ENCODE measurements around the gene ZNF808. TPM values are rescaled to one million over a fixed set of nuclear protein-coding genes. Genes with fewer than 3 reads are reported as not detected.

ZNF808 gene
- 0.03 to 0.65 TPM (median 0.17 TPM) in 4 of 5 replicates, not detected in the other for total RNA-seq (2022; extraction: Qiagen RNA extraction; ENCODE audit: low read depth)

GRCh38 chr19:52527134-52527955 lies at the start of gene ZNF808:
TSS of gene ZNF808 (plus strand) at chr19:52527668. CDS start at chr19:52543285, 15,617 bp downstream.

GRCh38 chr19:52570000-52570861 lies 42.8 kb downstream of the ZNF808 start, which contains the start of gene ZNF701:
TSS of gene ZNF701 (plus strand) at chr19:52570287. CDS start at chr19:52574148, 3,861 bp downstream.

Other genes starting within 250 kb of the ZNF808 start
- gene ZNF480, start 230.5 kb upstream of the ZNF808 start, total RNA-seq (2022; extraction: Qiagen RNA extraction; ENCODE audit: low read depth) = 7.5 to 20.9 TPM (median 18.0 TPM) in 5 replicates
- not detected in 5 replicates for gene ZNF610, start 191.4 kb upstream of the ZNF808 start, total RNA-seq (2022; extraction: Qiagen RNA extraction; ENCODE audit: low read depth)
- 0.89 to 1.4 TPM (median 1.1 TPM) in 5 replicates for gene ZNF880, start 157.7 kb upstream of the ZNF808 start, total RNA-seq (2022; extraction: Qiagen RNA extraction; ENCODE audit: low read depth)
- gene ZNF528, start 129.8 kb upstream of the ZNF808 start, total RNA-seq (2022; extraction: Qiagen RNA extraction; ENCODE audit: low read depth) = 0.15 to 0.50 TPM (median 0.31 TPM) in 5 replicates
- gene ZNF534, start 98.5 kb upstream of the ZNF808 start, total RNA-seq (2022; extraction: Qiagen RNA extraction; ENCODE audit: low read depth) = not detected in 5 replicates
- gene ZNF578, start 74.1 kb upstream of the ZNF808 start, total RNA-seq (2022; extraction: Qiagen RNA extraction; ENCODE audit: low read depth) = not detected in 5 replicates
- gene ZNF701, start 42.6 kb downstream of the ZNF808 start, total RNA-seq (2022; extraction: Qiagen RNA extraction; ENCODE audit: low read depth) = 0.04 to 0.17 TPM (median 0.14 TPM) in 4 of 5 replicates, not detected in the other
- 0.07 to 0.28 TPM (median 0.17 TPM) in 4 of 5 replicates, not detected in the other for gene ZNF83, start 110.7 kb downstream of the ZNF808 start, total RNA-seq (2022; extraction: Qiagen RNA extraction; ENCODE audit: low read depth)
- 2.0 to 3.9 TPM (median 2.5 TPM) in 5 replicates for gene ZNF611, start 207.4 kb downstream of the ZNF808 start, total RNA-seq (2022; extraction: Qiagen RNA extraction; ENCODE audit: low read depth)